H9 (cell line): ENCODE data around the gene CYBB. TPM values are rescaled to one million over a fixed set of nuclear protein-coding genes. Genes with fewer than 3 reads are reported as not detected.

ENCODE experiments used
- DNase-seq: peaks from one replicate; pipeline ENCODE4 v3.0.0-alpha.2; 2017
- H2AFZ ChIP-seq: one replicate; pipeline ENCODE4 v1.6.1; 2013; ENCODE audit warnings: mild to moderate bottlenecking, low read length, control low read depth, moderate library complexity
- H2AK5ac ChIP-seq: 2 replicates; pipeline ENCODE4 v1.6.1; 2013; ENCODE audit warnings: low read length, control low read depth, mixed read lengths; ENCODE audit not compliant: insufficient read length
- H2BK120ac ChIP-seq: one replicate; pipeline ENCODE4 v1.6.1; 2013; ENCODE audit warnings: low read depth, mild to moderate bottlenecking, low read length, control low read depth, inconsistent platforms; ENCODE audit not compliant: poor library complexity, severe bottlenecking
- H2BK12ac ChIP-seq: 2 replicates; pipeline ENCODE4 v1.6.1; 2013; ENCODE audit warnings: low read length, control low read depth, mixed read lengths, low read depth; ENCODE audit not compliant: insufficient read length
- H2BK15ac ChIP-seq: 2 replicates; pipeline ENCODE4 v1.6.1; 2013; ENCODE audit warnings: low read depth, low read length, control low read depth
- H2BK20ac ChIP-seq: one replicate; pipeline ENCODE4 v1.6.1; 2013; ENCODE audit warnings: low read depth, mild to moderate bottlenecking, low read length, control low read depth, inconsistent platforms; ENCODE audit not compliant: poor library complexity, severe bottlenecking
- H2BK5ac ChIP-seq: 2 replicates; pipeline ENCODE4 v1.6.1; 2013; ENCODE audit warnings: low read length, control low read depth, mixed read lengths; ENCODE audit not compliant: insufficient read length
- H3K14ac ChIP-seq: 2 replicates; pipeline ENCODE4 v1.6.1; 2013; ENCODE audit warnings: low read length, control low read depth; ENCODE audit not compliant: insufficient read depth
- H3K18ac ChIP-seq: 2 replicates; pipeline ENCODE4 v1.6.1; 2013; ENCODE audit warnings: low read depth, mild to moderate bottlenecking, mixed read lengths, low read length, control low read depth; ENCODE audit not compliant: insufficient read length
- H3K23ac ChIP-seq: 2 replicates; pipeline ENCODE4 v1.6.1; 2013; ENCODE audit warnings: low read length, control low read depth, mixed read lengths, low read depth; ENCODE audit not compliant: insufficient read length
- H3K23me2 ChIP-seq: 2 replicates; pipeline ENCODE4 v1.6.1; 2013; ENCODE audit warnings: low read depth, mild to moderate bottlenecking, mixed read lengths, low read length, control low read depth; ENCODE audit not compliant: insufficient read length, poor library complexity, severe bottlenecking
- H3K27ac ChIP-seq: 2 replicates; pipeline ENCODE4 v1.5.1; 2013; ENCODE audit warnings: low read length, control low read depth, mixed read lengths, low read depth; ENCODE audit not compliant: insufficient read length
- H3K27me3 ChIP-seq: 2 replicates; pipeline ENCODE4 v1.6.1; 2013; ENCODE audit warnings: low read length, control low read depth, inconsistent platforms; ENCODE audit not compliant: insufficient read depth
- H3K4ac ChIP-seq: 2 replicates; pipeline ENCODE4 v1.6.1; 2013; ENCODE audit warnings: low read depth, mild to moderate bottlenecking, control low read depth, inconsistent platforms, low read length, moderate library complexity
- H3K4me1 ChIP-seq: 2 replicates; pipeline ENCODE4 v1.6.1; 2013; ENCODE audit warnings: low read length, control low read depth, inconsistent platforms; ENCODE audit not compliant: insufficient read depth
- H3K4me2 ChIP-seq: 2 replicates; pipeline ENCODE4 v1.6.1; 2013; ENCODE audit warnings: low read length, control low read depth, mixed read lengths; ENCODE audit not compliant: insufficient read length, insufficient read depth
- H3K56ac ChIP-seq: 2 replicates; pipeline ENCODE4 v1.6.1; 2013; ENCODE audit warnings: low read depth, mild to moderate bottlenecking, mixed read lengths, low read length, control low read depth; ENCODE audit not compliant: insufficient read length
- H3K79me1 ChIP-seq: 2 replicates; pipeline ENCODE4 v1.6.1; 2013; ENCODE audit warnings: low read depth, mild to moderate bottlenecking, moderate library complexity, low read length, control low read depth, inconsistent platforms; ENCODE audit not compliant: insufficient read depth, poor library complexity, severe bottlenecking
- H3K79me2 ChIP-seq: 2 replicates; pipeline ENCODE4 v1.6.1; 2013; ENCODE audit warnings: low read length, control low read depth, inconsistent platforms; ENCODE audit not compliant: insufficient read depth
- H3K9ac ChIP-seq: 2 replicates; pipeline ENCODE4 v1.6.1; 2013; ENCODE audit warnings: low read length, control low read depth, mixed read lengths; ENCODE audit not compliant: insufficient read length; ENCODE audit errors: extremely low read depth
- H3K9me3 ChIP-seq: one replicate; pipeline ENCODE4 v1.6.1; 2013; ENCODE audit warnings: low read depth, low read length, inconsistent platforms; ENCODE audit not compliant: control insufficient read depth
- H3T11ph ChIP-seq: one replicate; pipeline ENCODE4 v1.6.1; 2013; ENCODE audit warnings: mild to moderate bottlenecking, low read length, control low read depth, inconsistent platforms
- H4K20me1 ChIP-seq: one replicate; pipeline ENCODE4 v1.6.1; 2013; ENCODE audit not compliant: control insufficient read depth, insufficient read length, insufficient read depth
- H4K5ac ChIP-seq: 2 replicates; pipeline ENCODE4 v1.6.1; 2013; ENCODE audit warnings: low read depth, mild to moderate bottlenecking, mixed read lengths, low read length, control low read depth; ENCODE audit not compliant: insufficient read length
- H4K8ac ChIP-seq: replicated peaks from 2 replicates; pipeline ENCODE4 v1.6.1; 2013; ENCODE audit warnings: low read length, control low read depth, mixed read lengths, low read depth; ENCODE audit not compliant: insufficient read length
- H4K91ac ChIP-seq: 2 replicates; pipeline ENCODE4 v1.6.1; 2013; ENCODE audit warnings: low read depth, mild to moderate bottlenecking, moderate library complexity, mixed read lengths, low read length, control low read depth; ENCODE audit not compliant: insufficient read length
- H3K27ac Mint-ChIP-seq, 3 experiments: 2 replicates in 2 of 3; 3 replicates in 1 of 3; pipeline ENCODE4 v1.8.0; 2020 to 2021; ENCODE audit warnings: mixed read lengths in 3 of 3, mild to moderate bottlenecking in 1 of 3, moderate library complexity in 1 of 3
- H3K27me3 Mint-ChIP-seq: 2 replicates; pipeline ENCODE4 v1.8.0; 2021; ENCODE audit warnings: low read depth, mild to moderate bottlenecking, moderate library complexity, mixed read lengths
- H3K36me3 Mint-ChIP-seq, 3 experiments: 2 replicates in 2 of 3; 3 replicates in 1 of 3; pipeline ENCODE4 v1.8.0; 2020 to 2021; ENCODE audit warnings: low read depth in 3 of 3, mixed read lengths in 3 of 3; ENCODE audit not compliant: insufficient read depth in 1 of 3
- H3K4me1 Mint-ChIP-seq, 2 experiments: 2 replicates each; pipeline ENCODE4 v1.8.0; 2020; ENCODE audit warnings: mixed read lengths in 2 of 2
- H3K4me3 Mint-ChIP-seq, 2 experiments: 2 replicates in 1 of 2; 3 replicates in 1 of 2; pipeline ENCODE4 v1.8.0; 2020 to 2021; ENCODE audit warnings: mild to moderate bottlenecking in 2 of 2, mixed read lengths in 2 of 2, moderate library complexity in 1 of 2
- H3K9me3 Mint-ChIP-seq, 2 experiments: 2 replicates in 1 of 2; 3 replicates in 1 of 2; pipeline ENCODE4 v1.8.0; 2020; ENCODE audit warnings: mild to moderate bottlenecking in 2 of 2, mixed read lengths in 2 of 2, moderate library complexity in 1 of 2
- WGBS: extraction: QIAGEN DNeasy Blood & Tissue Kit; methylation state at CpG from one replicate; pipeline ENCODE4 v1.1.7; 2013; ENCODE audit warnings: missing lambda C conversion rate, low lambda C conversion rate, mixed read lengths; ENCODE audit not compliant: insufficient read length; ENCODE audit errors: extremely low coverage; 5-methylcytosine and 5-hydroxymethylcytosine counted together
- total RNA-seq: library from RNA; stranded (reverse); gene quantifications from 2 replicates; pipeline ENCODE4 v1.2.1, GENCODE V29; 2021
- TF ChIP-seq, protein P1 (sequence below): fragments of 200-600 bp; sonication (generic); conservative IDR thresholded peaks from 3 replicates; pipeline ENCODE4 v1.8.0; 2021; ENCODE audit warnings: antibody characterized with exemption, mild to moderate bottlenecking

Gene CYBB
- total RNA-seq, 1 experiment from 2014 or later: 0.07 TPM

DNA sequence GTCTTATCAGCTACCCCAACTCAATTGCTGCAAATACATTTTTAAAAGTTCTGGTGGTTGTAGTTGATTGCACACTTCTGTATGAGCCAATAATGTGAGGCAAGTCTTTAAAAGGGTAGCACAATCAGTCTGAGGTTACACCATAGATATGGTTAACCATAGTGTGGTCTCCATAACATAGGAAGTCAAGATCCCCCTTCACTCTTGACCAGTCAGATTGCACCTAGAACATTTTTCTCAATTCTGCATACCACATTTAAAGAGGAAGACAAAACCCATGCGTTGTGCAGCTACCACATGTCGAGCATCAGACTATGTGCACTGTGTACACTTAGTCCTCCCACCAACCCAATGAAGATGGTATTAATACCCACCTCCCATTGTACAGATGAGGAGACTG, 26.5 kb upstream of the CYBB start:
- Histone ChIP-seq H3K9ac (no peak overlapping the region), H2AK5ac (no peak overlapping the region), H3K18ac (no peak overlapping the region), H3K79me2 (no peaks in the 10 kb centered on the region), H2BK15ac (no peak overlapping the region), H4K8ac (no peak overlapping the region), H3T11ph (no peak overlapping the region), H3K27ac (no peak overlapping the region), H2AFZ (no peak overlapping the region), H2BK20ac (no peak overlapping the region), H3K4me1 (no peaks in the 10 kb centered on the region), H4K5ac (no peak overlapping the region), H2BK5ac (no peak overlapping the region), H3K56ac (no peak overlapping the region), H3K27me3 (no peaks in the 10 kb centered on the region), H3K9me3 (no peaks in the 10 kb centered on the region), H3K4ac (no peak overlapping the region), H3K23me2 (no peaks in the 10 kb centered on the region), H3K23ac (no peak overlapping the region), H3K14ac (no peak overlapping the region), H2BK120ac (no peak overlapping the region), H3K4me2 (no peak overlapping the region), H3K79me1 (no peaks in the 10 kb centered on the region), H4K91ac (no peak overlapping the region), H2BK12ac (no peak overlapping the region), H4K20me1 (no peaks in the 10 kb centered on the region)
- Mint-ChIP-seq H3K4me3 (no peak overlapping the region), H3K27me3 (no peaks in the 10 kb centered on the region), H3K36me3 (0 out of 7 replicates have a peak, but pooled peaks cover 0 to under 1% (median 0%) of the 10 kb centered on the region in 3 experiments), H3K9me3 (peaks cover 41 to 48% of the 10 kb centered on the region in 2 experiments), H3K4me1 (no peaks in the 10 kb centered on the region), H3K27ac (no peak overlapping the region)
- WGBS: no CpG with 5 or more reads among the region's 2 CpGs
- no peak for DNase-seq
- TF ChIP-seq, protein P1, sequence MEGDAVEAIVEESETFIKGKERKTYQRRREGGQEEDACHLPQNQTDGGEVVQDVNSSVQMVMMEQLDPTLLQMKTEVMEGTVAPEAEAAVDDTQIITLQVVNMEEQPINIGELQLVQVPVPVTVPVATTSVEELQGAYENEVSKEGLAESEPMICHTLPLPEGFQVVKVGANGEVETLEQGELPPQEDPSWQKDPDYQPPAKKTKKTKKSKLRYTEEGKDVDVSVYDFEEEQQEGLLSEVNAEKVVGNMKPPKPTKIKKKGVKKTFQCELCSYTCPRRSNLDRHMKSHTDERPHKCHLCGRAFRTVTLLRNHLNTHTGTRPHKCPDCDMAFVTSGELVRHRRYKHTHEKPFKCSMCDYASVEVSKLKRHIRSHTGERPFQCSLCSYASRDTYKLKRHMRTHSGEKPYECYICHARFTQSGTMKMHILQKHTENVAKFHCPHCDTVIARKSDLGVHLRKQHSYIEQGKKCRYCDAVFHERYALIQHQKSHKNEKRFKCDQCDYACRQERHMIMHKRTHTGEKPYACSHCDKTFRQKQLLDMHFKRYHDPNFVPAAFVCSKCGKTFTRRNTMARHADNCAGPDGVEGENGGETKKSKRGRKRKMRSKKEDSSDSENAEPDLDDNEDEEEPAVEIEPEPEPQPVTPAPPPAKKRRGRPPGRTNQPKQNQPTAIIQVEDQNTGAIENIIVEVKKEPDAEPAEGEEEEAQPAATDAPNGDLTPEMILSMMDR: no peak
